HUES6 (cell line): ENCODE results near the gene NCAN.
A peak's percentile ranks its signal among the peaks of the same experiment; 100 is the strongest.

ENCODE experiments used
- H3K27ac ChIP-seq: 2 replicates; pipeline ENCODE4 v1.7.0; 2013; ENCODE audit warnings: low read depth, mild to moderate bottlenecking, low read length, inconsistent platforms
- H3K27me3 ChIP-seq: 2 replicates; pipeline ENCODE4 v1.6.1; 2013; ENCODE audit warnings: low read length; ENCODE audit not compliant: control insufficient read depth, insufficient read depth
- H3K36me3 ChIP-seq: 2 replicates; pipeline ENCODE4 v1.6.1; 2013; ENCODE audit warnings: low read length; ENCODE audit not compliant: control insufficient read depth, insufficient read depth
- H3K4me1 ChIP-seq: 2 replicates; pipeline ENCODE4 v1.6.1; 2013; ENCODE audit warnings: low read length; ENCODE audit not compliant: control insufficient read depth, insufficient read depth
- H3K4me3 ChIP-seq: 2 replicates; pipeline ENCODE4 v1.5.1; 2013; ENCODE audit warnings: low read depth, low read length
- H3K9ac ChIP-seq: one replicate; pipeline ENCODE4 v1.6.1; 2013; ENCODE audit warnings: mild to moderate bottlenecking, low read length
- H3K9me3 ChIP-seq: 2 replicates; pipeline ENCODE4 v1.6.1; 2013; ENCODE audit warnings: low read depth, low read length; ENCODE audit not compliant: control insufficient read depth, insufficient read depth

The NCAN gene

DNA sequence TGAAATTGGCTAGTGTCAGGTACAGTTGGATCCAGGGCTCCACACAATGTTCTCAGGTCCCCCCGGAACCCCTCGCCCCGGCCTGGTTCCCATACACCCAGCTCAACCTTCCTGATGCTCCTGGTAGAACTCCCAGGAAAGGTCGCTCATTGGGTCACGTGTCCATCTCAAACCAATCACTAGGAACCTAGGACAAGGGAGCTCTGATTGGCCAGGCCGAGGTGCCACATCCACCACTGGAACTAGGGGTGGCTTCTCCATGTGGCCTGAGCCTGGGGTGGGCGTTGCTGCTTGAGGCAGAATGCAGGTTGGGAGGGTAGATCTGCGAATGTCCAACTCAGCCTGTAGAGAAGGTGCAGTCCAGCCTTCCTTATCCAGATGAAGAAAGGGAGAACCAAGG is 34.8 kb upstream of the NCAN start:
- Histone ChIP-seq H3K9me3 (no peaks in the 10 kb centered on the region), H3K27me3 (peaks cover 4% of the 10 kb centered on the region; the same call in 1 of the 2 replicates), H3K4me1 (peaks cover 4% of the 10 kb centered on the region), H3K36me3 (peaks cover 22% of the 10 kb centered on the region), H3K9ac (no peak overlapping the region), H3K4me3 (no peak overlapping the region), H3K27ac (no peak overlapping the region)

GRCh38 chr19:19179548-19180441 is 32.0 kb upstream of the NCAN start:
- no peak overlapping the region for H3K4me3 ChIP-seq
- H3K36me3 ChIP-seq = peaks cover 31% of the 10 kb centered on the region
- H3K4me1 ChIP-seq = no peaks in the 10 kb centered on the region
- no peak overlapping the region for H3K9ac ChIP-seq
- no peaks in the 10 kb centered on the region for H3K27me3 ChIP-seq
- no peaks in the 10 kb centered on the region for H3K9me3 ChIP-seq
- H3K27ac ChIP-seq = no peak overlapping the region

- Histone ChIP-seq H3K9me3 (no peaks in the 10 kb centered on the region), H3K4me1 (no peaks in the 10 kb centered on the region), H3K36me3 (peaks cover 31% of the 10 kb centered on the region), H3K27me3 (no peaks in the 10 kb centered on the region), H3K27ac (no peak overlapping the region), H3K9ac (no peak overlapping the region), H3K4me3 (no peak overlapping the region)
Observed at GRCh38 chr19:19181488-19181998, 30.2 kb upstream of the NCAN start.

- peaks cover 15% of the 10 kb centered on the region for H3K36me3 ChIP-seq
- H3K9me3 ChIP-seq = no peaks in the 10 kb centered on the region
- H3K4me3 ChIP-seq = no peak overlapping the region
- no peak overlapping the region for H3K9ac ChIP-seq
- no peaks in the 10 kb centered on the region for H3K27me3 ChIP-seq
- H3K4me1 ChIP-seq = 0 out of 2 replicates have a peak, but pooled peaks cover 2% of the 10 kb centered on the region
- no peak overlapping the region for H3K27ac ChIP-seq
Observed at GRCh38 chr19:19185853-19186740, 25.7 kb upstream of the NCAN start.

DNA sequence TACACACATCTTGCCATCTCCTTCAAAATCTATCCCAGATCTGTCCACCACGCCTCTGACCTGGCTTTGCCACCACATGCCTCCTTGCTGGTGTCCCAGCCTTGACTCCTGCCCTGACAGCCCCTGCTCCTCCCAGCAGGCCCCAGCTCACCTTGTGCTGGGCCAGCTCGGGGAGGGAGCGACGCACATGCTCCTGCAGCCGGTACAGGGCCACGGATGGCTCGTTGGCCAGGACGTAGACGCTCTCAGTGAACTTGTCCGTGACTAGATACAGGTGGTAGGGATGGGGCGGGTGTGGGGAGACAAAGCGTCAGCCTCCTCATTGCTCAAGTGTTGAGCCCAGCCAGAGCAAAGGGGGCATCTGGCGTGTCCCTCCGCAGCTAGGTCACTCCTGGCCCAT is 25.0 kb upstream of the NCAN start:
- peaks cover 11% of the 10 kb centered on the region for H3K36me3 ChIP-seq

DNA sequence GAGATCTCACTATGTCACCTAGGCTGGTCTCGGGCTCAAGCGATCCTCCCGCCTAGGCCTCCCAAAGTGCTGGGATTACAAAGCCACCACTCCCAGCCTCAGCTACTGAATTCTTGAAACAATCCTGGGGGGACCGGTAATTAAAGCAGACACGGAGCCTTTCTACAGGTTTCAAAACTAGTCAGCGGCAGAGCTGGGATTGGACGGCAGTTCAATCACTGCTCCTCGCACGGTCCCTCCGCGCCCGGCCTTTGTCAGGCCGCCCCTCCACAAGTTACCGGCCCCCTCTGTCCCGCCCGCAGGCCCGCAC is 20.0 kb upstream of the NCAN start:
- H3K4me3 ChIP-seq = peak overlapping the region; percentile 92
- peaks cover under 1% of the 10 kb centered on the region; the same call in 1 of the 2 replicates for H3K36me3 ChIP-seq
- peak overlapping the region; percentile 92 for H3K27ac ChIP-seq
- H3K27me3 ChIP-seq = no peaks in the 10 kb centered on the region
- H3K4me1 ChIP-seq = 0 out of 2 replicates have a peak, but pooled peaks cover 3% of the 10 kb centered on the region
- H3K9ac ChIP-seq = peak overlapping the region; percentile 91
- H3K9me3 ChIP-seq = no peaks in the 10 kb centered on the region

More for the DNA sequence above, 25.0 kb upstream of the NCAN start:
- no peaks in the 10 kb centered on the region for H3K27me3 ChIP-seq
- H3K27ac ChIP-seq = no peak overlapping the region
- 0 out of 2 replicates have a peak, but pooled peaks cover 3% of the 10 kb centered on the region for H3K4me1 ChIP-seq
- H3K9ac ChIP-seq = no peak overlapping the region
- no peaks in the 10 kb centered on the region for H3K9me3 ChIP-seq
- no peak overlapping the region for H3K4me3 ChIP-seq

DNA sequence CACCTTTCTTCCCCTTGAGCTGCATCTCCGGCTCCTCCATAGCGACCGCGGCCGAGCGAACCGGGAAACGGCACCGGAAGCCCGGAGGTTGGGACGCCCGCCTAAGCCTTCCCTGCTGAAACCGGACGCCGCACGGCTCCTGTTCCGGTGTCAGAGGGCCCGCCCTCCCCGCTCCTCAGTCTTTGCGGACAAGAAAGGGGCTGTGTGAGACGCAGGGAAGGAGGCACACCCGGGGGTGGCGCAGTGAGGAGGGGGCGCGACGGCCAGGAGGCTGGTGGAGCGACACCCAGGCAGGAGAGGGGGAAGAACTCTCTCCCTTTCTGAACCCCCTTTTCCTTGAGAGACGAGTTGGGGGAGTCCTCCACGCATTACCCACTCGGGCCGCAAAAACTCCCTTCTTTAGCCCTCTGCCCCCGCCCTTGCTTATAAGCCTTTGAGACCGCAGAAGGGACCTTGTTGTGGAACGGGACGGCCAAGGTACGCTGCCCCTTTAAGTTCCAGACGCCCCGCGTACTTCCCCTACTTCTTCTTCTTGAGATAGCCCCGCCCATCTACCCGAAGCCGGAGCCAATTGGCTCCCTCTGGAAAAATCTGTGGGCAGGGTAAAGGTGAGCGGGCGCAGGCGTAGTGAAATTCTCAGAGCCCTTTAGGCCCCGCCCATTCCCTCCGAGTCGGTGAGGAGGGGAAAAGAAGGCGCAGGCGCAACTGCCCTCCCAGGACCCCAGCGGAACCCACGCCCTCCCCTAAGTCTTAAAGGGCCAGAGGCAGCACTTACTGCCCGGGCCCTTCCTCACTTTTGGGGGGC is 19.5 kb upstream of the NCAN start, which contains the start of the genes BORCS8 and RFXANK:
TSS of gene BORCS8 (minus strand) at position 75 of the 805 bp plus-strand sequence. CDS start at position 40, 35 bp downstream.
TSS of gene RFXANK (plus strand) at position 181 of the 805 bp plus-strand sequence. CDS start 1,689 bp downstream, outside the sequence.
- H3K27me3 ChIP-seq = no peaks in the 10 kb centered on the region
- H3K9ac ChIP-seq = peak within 1 kb of the TSS; percentile 91
- 0 out of 2 replicates have a peak, but pooled peaks cover 3% of the 10 kb centered on the region for H3K4me1 ChIP-seq
- H3K27ac ChIP-seq = peak within 1 kb of the TSS; percentile 92
- H3K36me3 ChIP-seq = peaks cover 6% of the 10 kb centered on the region
- peak within 1 kb of the TSS; percentile 92 for H3K4me3 ChIP-seq
- no peaks in the 10 kb centered on the region for H3K9me3 ChIP-seq

GRCh38 chr19:19192910-19193423 is 18.8 kb upstream of the NCAN start:
- no peaks in the 10 kb centered on the region for H3K27me3 ChIP-seq

GRCh38 chr19:19193926-19194325 is 17.8 kb upstream of the NCAN start:
- Histone ChIP-seq H3K4me3 (no peak overlapping the region), H3K9ac (no peak overlapping the region), H3K9me3 (no peaks in the 10 kb centered on the region), H3K27me3 (no peaks in the 10 kb centered on the region), H3K27ac (no peak overlapping the region), H3K36me3 (peaks cover 18% of the 10 kb centered on the region), H3K4me1 (0 out of 2 replicates have a peak, but pooled peaks cover 3% of the 10 kb centered on the region)

More at GRCh38 chr19:19192910-19193423, 18.8 kb upstream of the NCAN start:
- no peak overlapping the region for H3K27ac ChIP-seq
- no peaks in the 10 kb centered on the region for H3K9me3 ChIP-seq
- peak overlapping the region; percentile 92 for H3K4me3 ChIP-seq
- H3K9ac ChIP-seq = peak overlapping the region; percentile 84
- H3K36me3 ChIP-seq = peaks cover 9% of the 10 kb centered on the region
- 0 out of 2 replicates have a peak, but pooled peaks cover 3% of the 10 kb centered on the region for H3K4me1 ChIP-seq
